A549 (cell line): Measurements from ENCODE around the gene SAPCD1. TPM values are rescaled to one million over a fixed set of nuclear protein-coding genes. Genes with fewer than 3 reads are reported as not detected.

Source experiments
- ATAC-seq, 2 experiments: fragments of 200-7000 bp in 1 of 2; fragments of >200 bp in 1 of 2; cut with Nextera tagmentation in 1 of 2; cut with Tn5 transposase in 1 of 2; 3 replicates each; pipeline versions ENCODE4 v1.8.0 to v1.9.1; 2018 to 2020; ENCODE audit warnings: mild to moderate bottlenecking in 1 of 2, moderate library complexity in 1 of 2
- CTCF ChIA-PET: fragments of 300-600 bp; sonication (Branson Sonifier 250); formaldehyde crosslinking; extraction: SDS; loops from one replicate; lab custom pipeline; 2021; ENCODE audit warnings: antibody characterized with exemption, inconsistent platforms; lab: Yijun Ruan, JAX
- POLR2A ChIA-PET: fragments of 350-600 bp; formaldehyde crosslinking; extraction: SDS; loops from one replicate; lab custom pipeline; 2021; ENCODE audit warnings: antibody characterized with exemption, inconsistent platforms; lab: Yijun Ruan, JAX
- DNase-seq, 2 experiments: peaks; one replicate each; pipeline versions ENCODE4 v3.0.0 to v3.0.0-alpha.2; 2011 to 2016; ENCODE audit warnings: low read depth in 1 of 2, low spot score in 1 of 2
- FAIRE-seq: peaks from 2 replicates; lab custom pipeline; 2011; peaks lifted over from hg19 to GRCh38; lab: Jason Lieb, UNC
- H3K27ac ChIP-seq, 2 experiments: fragments of >200 bp; sonication (Bioruptor Twin); formaldehyde crosslinking; 3 replicates each; pipeline ENCODE4 v1.5.1; 2016 to 2017
- H3K4me1 ChIP-seq: fragments of >200 bp; sonication (Bioruptor Twin); formaldehyde crosslinking; 3 replicates; pipeline ENCODE4 v1.6.1; 2016
- H3K4me2 ChIP-seq: fragments of >200 bp; sonication (Bioruptor Twin); formaldehyde crosslinking; 3 replicates; pipeline ENCODE4 v1.6.1; 2016
- H3K4me3 ChIP-seq: fragments of >200 bp; sonication (Bioruptor Twin); formaldehyde crosslinking; 3 replicates; pipeline ENCODE4 v1.5.1; 2016
- H3K9me3 ChIP-seq: fragments of >200 bp; sonication (Bioruptor Twin); formaldehyde crosslinking; 3 replicates; pipeline ENCODE4 v1.6.1; 2016
- CBX8 ChIP-seq: fragments of 200-600 bp; sonication (generic); IDR thresholded peaks from 2 replicates; pipeline ENCODE4 v1.6.1; 2016
- CEBPB ChIP-seq, 2 experiments: fragments of >200 bp in 1 of 2; sonication (Bioruptor Twin) in 1 of 2; formaldehyde crosslinking in 1 of 2; IDR thresholded peaks; 2 replicates each; pipeline ENCODE4 v1.6.1; 2012 to 2016
- CHD4 ChIP-seq: fragments of 200-600 bp; sonication (generic); IDR thresholded peaks from 2 replicates; pipeline ENCODE4 v1.6.1; 2016; ENCODE audit warnings: antibody characterized with exemption, mild to moderate bottlenecking, borderline replicate concordance
- ESRRA ChIP-seq: fragments of 150-350 bp; IDR thresholded peaks from 2 replicates; pipeline ENCODE4 v1.6.1; 2014; ENCODE audit warnings: mild to moderate bottlenecking, low read length, borderline replicate concordance
- FOXS1 ChIP-seq: fragments of 250-450 bp; sonication (Bioruptor Pico); IDR thresholded peaks from 2 replicates; pipeline ENCODE4 v1.5.0; 2020; ENCODE audit warnings: mild to moderate bottlenecking, moderate library complexity
- HDAC2 ChIP-seq: fragments of 200-600 bp; sonication (generic); IDR thresholded peaks from 2 replicates; pipeline ENCODE4 v1.6.1; 2016
- JUN ChIP-seq, 2 experiments: fragments of >200 bp; sonication (Bioruptor Twin); formaldehyde crosslinking; IDR thresholded peaks; 2 replicates in 1 of 2; 3 replicates in 1 of 2; pipeline ENCODE4 v1.6.1; 2016 to 2017
- KDM1A ChIP-seq: fragments of 200-600 bp; sonication (generic); IDR thresholded peaks from 2 replicates; pipeline ENCODE4 v1.6.1; 2016; ENCODE audit warnings: low read depth, mild to moderate bottlenecking
- MAFK ChIP-seq: fragments of 450-650 bp; IDR thresholded peaks from 2 replicates; pipeline ENCODE4 v1.6.1; 2014; ENCODE audit not compliant: partially characterized antibody
- MAZ ChIP-seq: fragments of 150-350 bp; IDR thresholded peaks from 2 replicates; pipeline ENCODE4 v1.6.1; 2014; ENCODE audit warnings: antibody characterized with exemption, low read depth, low read length, borderline replicate concordance
- MYC ChIP-seq: IDR thresholded peaks from 2 replicates; pipeline ENCODE4 v1.6.1; 2012; ENCODE audit warnings: mild to moderate bottlenecking, inconsistent platforms, low read length, improper control_type of control experiment, borderline replicate concordance
- NFE2L2 ChIP-seq: fragments of 150-350 bp; conservative IDR thresholded peaks from 2 replicates; pipeline ENCODE4 v1.6.1; 2014; ENCODE audit warnings: low read length
- NPAS2 ChIP-seq: fragments of 250-450 bp; sonication (Bioruptor Pico); IDR thresholded peaks from 2 replicates; pipeline ENCODE4 v1.8.0; 2022; ENCODE audit warnings: mild to moderate bottlenecking, moderate library complexity, borderline replicate concordance
- TP53 ChIP-seq: fragments of 250-450 bp; sonication (Bioruptor Pico); IDR thresholded peaks from 2 replicates; pipeline ENCODE4 v1.5.0; 2021; ENCODE audit warnings: mild to moderate bottlenecking, moderate library complexity
- WGBS: methylation state at CpG from one replicate; pipeline ENCODE4 v1.1.6; 2017; ENCODE audit errors: missing lambda C conversion rate; 5-methylcytosine and 5-hydroxymethylcytosine counted together
- polyA plus RNA-seq, 4 experiments: library from polyadenylated mRNA; depleted of rRNA in 3 of 4; stranded (reverse); fragments of >200 nt; fragmentation: RNase III in 1 of 4; extraction: RNeasy Plus Mini Kit Qiagen cat#74134 plus additional on column Dnase treatment in 1 of 4; gene quantifications; 2 replicates in 3 of 4; 3 replicates in 1 of 4; pipeline ENCODE4 v1.2.3, GENCODE V29; 2011 to 2017
- TF ChIP-seq, protein P1 (sequence below): fragments of >200 bp; sonication (Bioruptor Twin); formaldehyde crosslinking; IDR thresholded peaks from 3 replicates; pipeline ENCODE4 v1.6.1; 2016
- TF ChIP-seq, protein P2 (sequence below): fragments of >200 bp; sonication (Bioruptor Twin); formaldehyde crosslinking; IDR thresholded peaks from 2 replicates; pipeline ENCODE4 v1.6.1; 2016
- TF ChIP-seq, protein P3 (sequence below): fragments of 450-650 bp; IDR thresholded peaks from 2 replicates; pipeline ENCODE4 v1.6.1; 2014; ENCODE audit warnings: antibody characterized with exemption
- TF ChIP-seq, protein P4 (sequence below): fragments of 250-450 bp; sonication (Bioruptor Pico); IDR thresholded peaks from 2 replicates; pipeline ENCODE4 v1.5.0; 2020; ENCODE audit warnings: low read depth, mild to moderate bottlenecking, moderate library complexity
- TF ChIP-seq, protein P5 (sequence below): fragments of 150-350 bp; IDR thresholded peaks from 2 replicates; pipeline ENCODE4 v1.6.1; 2014; ENCODE audit warnings: low read depth, mild to moderate bottlenecking, low read length
- TF ChIP-seq, protein P6 (sequence below): fragments of 250-450 bp; sonication (Bioruptor Pico); IDR thresholded peaks from 2 replicates; pipeline ENCODE4 v1.5.0; 2021; ENCODE audit warnings: mild to moderate bottlenecking, moderate library complexity, borderline replicate concordance
- TF ChIP-seq, protein P7 (sequence below): IDR thresholded peaks from 2 replicates; pipeline ENCODE4 v1.6.1; 2012

SAPCD1 gene
- polyA plus RNA-seq, 2 of the 4 experiments (the other 2 are of a cell fraction): 5.8 to 6.9 TPM

DNA sequence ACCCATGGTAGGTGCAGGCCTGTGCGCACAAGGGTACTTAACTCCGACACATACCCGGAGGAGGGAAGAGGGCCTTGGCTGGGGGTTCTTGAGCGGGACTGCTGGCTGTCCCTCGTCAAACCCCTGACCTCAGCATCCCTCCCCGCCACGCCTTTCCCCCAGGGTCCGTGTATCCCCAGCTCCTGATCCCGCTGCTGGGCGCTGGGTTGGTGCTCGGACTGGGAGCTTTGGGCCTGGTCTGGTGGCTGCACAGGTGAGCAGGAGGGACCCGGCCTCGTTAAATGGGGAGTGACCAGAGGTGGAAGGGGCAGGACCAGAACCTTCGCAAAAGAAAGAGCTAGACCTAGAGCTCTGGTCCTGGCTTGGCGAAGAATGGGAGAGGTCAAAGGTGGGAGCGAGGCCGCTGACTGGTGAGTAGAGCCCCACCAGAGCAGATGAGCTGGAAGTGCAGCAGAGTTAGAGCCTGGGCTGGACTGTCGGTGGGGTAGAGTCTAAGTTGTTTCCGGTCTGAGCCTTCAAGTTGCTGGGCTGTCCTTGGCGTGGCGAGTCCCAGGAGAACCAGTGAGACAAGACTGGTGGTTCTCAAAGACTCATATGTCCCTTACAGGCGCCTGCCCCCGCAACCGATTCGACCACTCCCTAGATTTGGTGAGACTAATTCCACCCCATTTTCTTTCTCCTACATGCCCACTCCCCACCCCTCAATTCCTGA lies 38.3 kb upstream of the SAPCD1 start:
- TF ChIP-seq, protein P1, sequence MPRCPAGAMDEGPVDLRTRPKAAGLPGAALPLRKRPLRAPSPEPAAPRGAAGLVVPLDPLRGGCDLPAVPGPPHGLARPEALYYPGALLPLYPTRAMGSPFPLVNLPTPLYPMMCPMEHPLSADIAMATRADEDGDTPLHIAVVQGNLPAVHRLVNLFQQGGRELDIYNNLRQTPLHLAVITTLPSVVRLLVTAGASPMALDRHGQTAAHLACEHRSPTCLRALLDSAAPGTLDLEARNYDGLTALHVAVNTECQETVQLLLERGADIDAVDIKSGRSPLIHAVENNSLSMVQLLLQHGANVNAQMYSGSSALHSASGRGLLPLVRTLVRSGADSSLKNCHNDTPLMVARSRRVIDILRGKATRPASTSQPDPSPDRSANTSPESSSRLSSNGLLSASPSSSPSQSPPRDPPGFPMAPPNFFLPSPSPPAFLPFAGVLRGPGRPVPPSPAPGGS: no peak
- TF ChIP-seq MYC (no peak), MAZ (no peak), NFE2L2 (no peak), HDAC2 (no peak), FOXS1 (CRISPR knock-in tag) (no peak), ESRRA (no peak), TP53 (no peak), CEBPB (IDR thresholded peaks at IDR 0.05) (no peak), JUN (IDR thresholded peaks at IDR 0.05) (no peak), MAFK (no peak), CHD4 (no peak), NPAS2 (no peak)
- TF ChIP-seq, protein P2, sequence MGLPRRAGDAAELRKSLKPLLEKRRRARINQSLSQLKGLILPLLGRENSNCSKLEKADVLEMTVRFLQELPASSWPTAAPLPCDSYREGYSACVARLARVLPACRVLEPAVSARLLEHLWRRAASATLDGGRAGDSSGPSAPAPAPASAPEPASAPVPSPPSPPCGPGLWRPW: no peak
- TF ChIP-seq, protein P3, sequence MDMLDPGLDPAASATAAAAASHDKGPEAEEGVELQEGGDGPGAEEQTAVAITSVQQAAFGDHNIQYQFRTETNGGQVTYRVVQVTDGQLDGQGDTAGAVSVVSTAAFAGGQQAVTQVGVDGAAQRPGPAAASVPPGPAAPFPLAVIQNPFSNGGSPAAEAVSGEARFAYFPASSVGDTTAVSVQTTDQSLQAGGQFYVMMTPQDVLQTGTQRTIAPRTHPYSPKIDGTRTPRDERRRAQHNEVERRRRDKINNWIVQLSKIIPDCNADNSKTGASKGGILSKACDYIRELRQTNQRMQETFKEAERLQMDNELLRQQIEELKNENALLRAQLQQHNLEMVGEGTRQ: no peak
- TF ChIP-seq, protein P4, sequence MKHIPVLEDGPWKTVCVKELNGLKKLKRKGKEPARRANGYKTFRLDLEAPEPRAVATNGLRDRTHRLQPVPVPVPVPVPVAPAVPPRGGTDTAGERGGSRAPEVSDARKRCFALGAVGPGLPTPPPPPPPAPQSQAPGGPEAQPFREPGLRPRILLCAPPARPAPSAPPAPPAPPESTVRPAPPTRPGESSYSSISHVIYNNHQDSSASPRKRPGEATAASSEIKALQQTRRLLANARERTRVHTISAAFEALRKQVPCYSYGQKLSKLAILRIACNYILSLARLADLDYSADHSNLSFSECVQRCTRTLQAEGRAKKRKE: no peak
- TF ChIP-seq, protein P5, sequence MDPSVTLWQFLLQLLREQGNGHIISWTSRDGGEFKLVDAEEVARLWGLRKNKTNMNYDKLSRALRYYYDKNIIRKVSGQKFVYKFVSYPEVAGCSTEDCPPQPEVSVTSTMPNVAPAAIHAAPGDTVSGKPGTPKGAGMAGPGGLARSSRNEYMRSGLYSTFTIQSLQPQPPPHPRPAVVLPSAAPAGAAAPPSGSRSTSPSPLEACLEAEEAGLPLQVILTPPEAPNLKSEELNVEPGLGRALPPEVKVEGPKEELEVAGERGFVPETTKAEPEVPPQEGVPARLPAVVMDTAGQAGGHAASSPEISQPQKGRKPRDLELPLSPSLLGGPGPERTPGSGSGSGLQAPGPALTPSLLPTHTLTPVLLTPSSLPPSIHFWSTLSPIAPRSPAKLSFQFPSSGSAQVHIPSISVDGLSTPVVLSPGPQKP: no peak
- Histone ChIP-seq H3K4me3 (no peak overlapping the region), H3K9me3 (no peaks in the 10 kb centered on the region), H3K4me2 (no peak overlapping the region), H3K27ac (no peak overlapping the region), H3K4me1 (no peaks in the 10 kb centered on the region)
- CTCF ChIA-PET: interaction anchor here (1.1 to 3.9 kb wide), 5 partner anchors 10 to 106 kb away, joined by 4 to 10 read pairs (median 6); partner anchors contain the start of gene CLIC1
- no peak for FAIRE-seq
- 91% methylated on average over 20 of the region's 25 CpGs for WGBS
- DNase-seq: no peak
- no peak for ATAC-seq
- POLR2A ChIA-PET: interaction anchor here (1.2 to 1.7 kb wide), 2 partner anchors 20 to 83 kb away, joined by 3 to 6 read pairs; partner anchors contain the start of gene LSM2

DNA sequence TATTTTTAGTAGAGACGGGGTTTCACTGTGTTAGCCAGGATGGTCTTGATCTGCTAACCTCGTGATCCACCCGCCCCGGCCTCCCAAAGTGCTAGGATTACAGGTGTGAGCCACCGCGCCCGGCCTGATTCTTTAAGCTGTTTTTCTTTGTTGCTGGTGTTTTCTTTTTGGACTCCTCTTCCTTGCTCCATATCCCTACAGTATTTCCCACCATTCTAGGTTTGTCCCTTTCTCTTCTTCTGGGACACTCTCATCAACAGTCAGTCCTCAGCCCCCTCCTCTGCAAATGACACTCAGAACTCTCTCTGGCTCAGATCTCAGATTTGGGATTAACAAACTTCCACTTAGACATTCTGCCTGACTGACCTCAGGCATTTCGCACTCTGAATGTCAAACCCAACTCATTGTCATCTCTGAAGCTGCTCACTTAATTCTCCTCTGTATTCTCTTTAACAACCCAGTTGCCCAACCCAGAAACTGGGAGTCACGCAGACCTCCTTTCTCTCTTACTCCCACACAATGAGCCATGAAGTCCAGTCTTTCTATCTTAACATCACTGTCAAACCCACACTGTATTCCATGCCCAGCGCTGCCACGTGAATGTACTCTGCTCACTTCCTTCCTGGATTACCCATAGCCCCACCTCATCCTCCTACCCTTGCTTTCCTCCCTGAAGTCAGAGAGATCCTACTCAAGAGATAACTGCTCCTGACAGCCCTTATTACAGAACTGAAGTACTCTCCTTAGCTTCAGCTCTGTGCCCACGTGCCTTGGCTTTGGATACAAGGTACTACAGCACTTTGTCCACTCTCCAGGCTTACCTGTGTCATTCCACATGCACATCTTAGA lies 36.7 kb upstream of the SAPCD1 start:
- TF ChIP-seq CBX8 (no peak), KDM1A (no peak)
- TF ChIP-seq, protein P6, sequence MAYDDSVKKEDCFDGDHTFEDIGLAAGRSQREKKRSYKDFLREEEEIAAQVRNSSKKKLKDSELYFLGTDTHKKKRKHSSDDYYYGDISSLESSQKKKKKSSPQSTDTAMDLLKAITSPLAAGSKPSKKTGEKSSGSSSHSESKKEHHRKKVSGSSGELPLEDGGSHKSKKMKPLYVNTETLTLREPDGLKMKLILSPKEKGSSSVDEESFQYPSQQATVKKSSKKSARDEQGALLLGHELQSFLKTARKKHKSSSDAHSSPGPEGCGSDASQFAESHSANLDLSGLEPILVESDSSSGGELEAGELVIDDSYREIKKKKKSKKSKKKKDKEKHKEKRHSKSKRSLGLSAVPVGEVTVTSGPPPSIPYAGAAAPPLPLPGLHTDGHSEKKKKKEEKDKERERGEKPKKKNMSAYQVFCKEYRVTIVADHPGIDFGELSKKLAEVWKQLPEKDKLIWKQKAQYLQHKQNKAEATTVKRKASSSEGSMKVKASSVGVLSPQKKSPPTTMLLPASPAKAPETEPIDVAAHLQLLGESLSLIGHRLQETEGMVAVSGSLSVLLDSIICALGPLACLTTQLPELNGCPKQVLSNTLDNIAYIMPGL (CRISPR knock-in tag): no peak
- TF ChIP-seq, protein P7, sequence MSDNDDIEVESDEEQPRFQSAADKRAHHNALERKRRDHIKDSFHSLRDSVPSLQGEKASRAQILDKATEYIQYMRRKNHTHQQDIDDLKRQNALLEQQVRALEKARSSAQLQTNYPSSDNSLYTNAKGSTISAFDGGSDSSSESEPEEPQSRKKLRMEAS: no peak
- Histone ChIP-seq H3K27ac (no peak overlapping the region), H3K9me3 (no peaks in the 10 kb centered on the region), H3K4me1 (peaks cover 5% of the 10 kb centered on the region; the same call in 2 of the 3 replicates), H3K4me2 (no peak overlapping the region), H3K4me3 (no peak overlapping the region)
- 92% methylated on average over 12 of the region's 12 CpGs for WGBS
- DNase-seq (no peak), ATAC-seq (no peak), FAIRE-seq (no peak)
- CTCF ChIA-PET: interaction anchor here (0.7 to 3.9 kb wide), 4 partner anchors 12 to 151 kb away, joined by 3 to 10 read pairs (median 5); partner anchors contain the start of gene CLIC1
- POLR2A ChIA-PET: interaction anchor here (0.7 to 1.7 kb wide), 2 partner anchors 8 to 22 kb away, joined by 4 to 6 read pairs; no protein-coding TSS in a partner anchor
